Bronchial epithelial cell (primary cell): ENCODE data around the gene COX18. TPM values are rescaled to one million over a fixed set of nuclear protein-coding genes. Genes with fewer than 3 reads are reported as not detected.

ENCODE experiments used
- DNase-seq: peaks from one replicate; pipeline ENCODE4 v3.0.0-alpha.2; 2010; ENCODE audit warnings: low read depth
- FAIRE-seq: peaks from 2 replicates; lab custom pipeline; 2011; peaks lifted over from hg19 to GRCh38; lab: Jason Lieb, UNC
- H3K27me3 ChIP-seq: 2 replicates; pipeline ENCODE4 v1.5.1; 2011; ENCODE audit warnings: low read length; ENCODE audit not compliant: control insufficient read depth, insufficient read depth
- H3K36me3 ChIP-seq: 2 replicates; pipeline ENCODE4 v1.5.1; 2011; ENCODE audit warnings: low read length; ENCODE audit not compliant: control insufficient read depth, insufficient read depth
- H3K4me3 ChIP-seq: 2 replicates; pipeline ENCODE4 v1.5.1; 2011; ENCODE audit warnings: mild to moderate bottlenecking, low read depth, low read length, control low read depth
- total RNA-seq: library from RNA; depleted of rRNA; stranded (reverse); fragments of >200 nt; gene quantifications from 2 replicates; pipeline ENCODE4 v1.2.1, GENCODE V29; 2014
- TF ChIP-seq, protein P1 (sequence below): IDR thresholded peaks from 2 replicates; pipeline ENCODE4 v1.5.1; 2011; ENCODE audit warnings: mild to moderate bottlenecking, moderate library complexity, low read length, control low read depth, inconsistent platforms; ENCODE audit not compliant: insufficient read depth, severe bottlenecking

COX18 gene
- total RNA-seq, 1 donor from 2014 or later: 16.8 TPM

DNA sequence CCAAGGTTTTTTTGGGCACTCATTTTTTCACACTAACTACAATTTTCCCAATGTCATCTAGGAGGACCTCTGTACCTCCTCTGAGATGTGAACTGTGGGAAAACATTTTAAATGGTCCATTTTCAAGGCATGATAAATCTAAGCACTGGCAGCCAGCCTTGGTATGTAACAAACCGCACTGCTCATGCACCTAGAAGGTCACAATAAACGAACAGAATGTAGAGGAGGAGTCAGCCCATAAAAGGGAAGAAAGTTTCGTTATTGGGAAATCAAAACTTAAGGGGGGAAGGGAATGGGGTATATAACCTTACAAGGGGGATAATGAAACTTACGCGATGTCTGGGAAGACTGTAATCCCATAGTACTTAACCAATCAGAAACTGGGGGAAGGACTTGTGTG is 16.4 kb downstream of the COX18 start:
- DNase-seq (no peak), FAIRE-seq (no peak)
- Histone ChIP-seq H3K4me3 (no peak overlapping the region), H3K27me3 (no peaks in the 10 kb centered on the region), H3K36me3 (no peaks in the 10 kb centered on the region)
- TF ChIP-seq, protein P1, sequence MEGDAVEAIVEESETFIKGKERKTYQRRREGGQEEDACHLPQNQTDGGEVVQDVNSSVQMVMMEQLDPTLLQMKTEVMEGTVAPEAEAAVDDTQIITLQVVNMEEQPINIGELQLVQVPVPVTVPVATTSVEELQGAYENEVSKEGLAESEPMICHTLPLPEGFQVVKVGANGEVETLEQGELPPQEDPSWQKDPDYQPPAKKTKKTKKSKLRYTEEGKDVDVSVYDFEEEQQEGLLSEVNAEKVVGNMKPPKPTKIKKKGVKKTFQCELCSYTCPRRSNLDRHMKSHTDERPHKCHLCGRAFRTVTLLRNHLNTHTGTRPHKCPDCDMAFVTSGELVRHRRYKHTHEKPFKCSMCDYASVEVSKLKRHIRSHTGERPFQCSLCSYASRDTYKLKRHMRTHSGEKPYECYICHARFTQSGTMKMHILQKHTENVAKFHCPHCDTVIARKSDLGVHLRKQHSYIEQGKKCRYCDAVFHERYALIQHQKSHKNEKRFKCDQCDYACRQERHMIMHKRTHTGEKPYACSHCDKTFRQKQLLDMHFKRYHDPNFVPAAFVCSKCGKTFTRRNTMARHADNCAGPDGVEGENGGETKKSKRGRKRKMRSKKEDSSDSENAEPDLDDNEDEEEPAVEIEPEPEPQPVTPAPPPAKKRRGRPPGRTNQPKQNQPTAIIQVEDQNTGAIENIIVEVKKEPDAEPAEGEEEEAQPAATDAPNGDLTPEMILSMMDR: no peak

DNA sequence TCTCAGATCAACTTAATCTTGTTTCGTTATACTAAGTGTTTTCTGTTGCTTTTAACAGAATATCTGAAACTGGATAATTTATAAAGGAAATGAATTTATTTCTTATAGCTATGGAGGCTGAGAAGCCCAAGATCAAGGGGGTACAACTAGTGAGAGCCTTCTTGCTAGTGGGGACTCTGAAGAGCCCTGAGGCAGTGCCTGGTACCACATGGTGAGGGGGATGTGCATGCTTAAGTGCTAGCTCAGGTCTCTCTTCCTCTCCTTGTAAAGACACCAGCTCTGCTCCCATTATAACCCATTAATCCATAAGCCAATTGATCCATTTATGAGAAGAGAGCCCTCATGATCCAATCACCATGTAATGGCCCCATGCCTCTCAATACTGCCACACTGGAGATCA is 17.9 kb downstream of the COX18 start:
- FAIRE-seq (no peak), DNase-seq (no peak)
- Histone ChIP-seq H3K36me3 (no peaks in the 10 kb centered on the region), H3K4me3 (no peak overlapping the region), H3K27me3 (no peaks in the 10 kb centered on the region)
- TF ChIP-seq, protein P1: no peak

DNA sequence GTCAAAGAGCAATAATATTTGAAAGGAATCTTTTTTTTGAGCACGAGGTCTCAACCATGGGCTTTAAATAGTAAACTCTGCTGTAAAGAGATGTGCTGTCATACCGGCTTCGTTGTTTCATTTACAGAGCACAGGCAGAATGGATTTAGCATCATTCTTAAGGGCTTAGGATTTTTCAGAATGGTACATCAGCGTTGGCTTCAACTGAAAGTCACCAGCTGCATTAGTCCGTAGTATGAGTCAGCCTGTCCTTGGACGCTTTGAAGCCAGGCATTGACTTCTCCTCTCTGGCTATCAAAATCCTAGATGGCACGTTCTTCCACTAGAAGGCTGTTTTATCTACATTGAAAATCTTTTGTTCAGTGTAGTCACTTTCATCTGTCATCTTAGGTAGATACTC is 23.6 kb downstream of the COX18 start:
- Histone ChIP-seq H3K4me3 (no peak overlapping the region), H3K27me3 (no peaks in the 10 kb centered on the region), H3K36me3 (no peaks in the 10 kb centered on the region)
- DNase-seq (no peak), FAIRE-seq (no peak)
- TF ChIP-seq, protein P1: no peak

DNA sequence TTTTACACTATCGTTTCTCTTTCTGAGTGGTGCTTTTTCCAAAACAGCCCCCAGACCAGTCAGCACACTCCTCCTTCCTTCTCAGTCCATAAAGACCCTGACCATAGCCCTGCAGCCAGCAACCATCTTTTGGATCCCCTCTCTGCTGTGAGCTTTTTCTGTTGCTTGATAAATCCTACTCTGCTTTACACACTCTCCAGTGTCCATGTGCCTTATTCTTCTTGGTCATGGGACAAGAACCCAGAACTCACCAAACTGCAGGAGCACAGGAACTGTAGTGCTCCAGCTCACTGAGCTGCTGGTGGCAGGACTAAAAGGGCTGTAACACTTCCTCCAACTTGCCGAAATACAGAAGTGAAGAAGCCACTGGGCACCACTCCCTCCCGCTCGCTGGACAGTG is 32.5 kb downstream of the COX18 start:
- TF ChIP-seq, protein P1: no peak
- DNase-seq (no peak), FAIRE-seq (no peak)
- Histone ChIP-seq H3K36me3 (no peaks in the 10 kb centered on the region), H3K27me3 (no peaks in the 10 kb centered on the region), H3K4me3 (no peak overlapping the region)

DNA sequence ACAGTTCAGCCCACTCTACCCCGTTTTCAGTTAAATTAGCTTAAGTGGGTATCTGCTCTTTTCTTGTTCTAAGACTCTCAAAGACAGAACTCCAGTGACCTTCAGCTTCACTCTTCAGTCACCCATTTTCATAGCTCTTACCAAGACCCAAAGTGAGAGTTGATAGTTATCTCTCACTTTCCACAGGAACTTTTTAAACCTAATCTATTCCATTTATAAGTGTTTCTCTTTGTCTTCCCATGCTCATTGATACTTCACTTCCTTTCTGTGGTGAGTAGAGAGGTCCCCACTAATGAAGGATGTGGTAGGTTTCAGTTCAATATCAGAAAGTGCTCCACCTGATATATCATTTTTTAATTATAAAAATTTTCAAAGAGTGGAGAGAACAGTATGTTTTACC is 33.4 kb downstream of the COX18 start:
- FAIRE-seq (no peak), DNase-seq (no peak)
- TF ChIP-seq, protein P1: no peak
- Histone ChIP-seq H3K27me3 (no peaks in the 10 kb centered on the region), H3K4me3 (no peak overlapping the region), H3K36me3 (no peaks in the 10 kb centered on the region)

DNA sequence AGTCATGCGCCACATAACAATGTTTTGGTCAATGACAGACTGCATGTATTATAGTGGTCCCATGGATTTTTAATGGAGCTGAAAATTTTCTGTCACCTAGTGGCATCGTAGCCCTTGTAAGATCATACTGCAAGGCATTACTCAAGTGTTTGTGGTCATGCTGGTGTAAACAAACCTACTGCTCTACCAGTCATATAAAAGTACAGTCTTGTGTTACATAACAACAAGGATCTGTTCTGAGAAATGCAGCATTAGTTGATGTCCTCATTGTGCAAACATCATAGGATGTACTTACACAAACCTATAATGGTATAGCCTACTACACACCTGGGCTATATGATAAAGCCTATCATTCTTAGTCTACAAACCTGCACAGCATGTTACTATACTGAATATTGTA is 34.6 kb downstream of the COX18 start:
- H3K36me3 ChIP-seq: no peaks in the 10 kb centered on the region
- no peak overlapping the region for H3K4me3 ChIP-seq
- no peaks in the 10 kb centered on the region for H3K27me3 ChIP-seq
- TF ChIP-seq, protein P1: no peak
- DNase-seq (peak; percentile 10), FAIRE-seq (no peak)
